NCI-H82 treated with DMSO at 0.1 percent for 48 hours (cell line): ENCODE measurements around the gene FSTL4.
"Not testable (repeated sequence)": the region's sequence is repeated elsewhere in the genome, so short reads cannot be mapped to it uniquely, and the experiment has no call there.

Experiments used
- DNase-seq: peaks from one replicate; lab custom pipeline; 2025; ENCODE audit not compliant: unreplicated experiment; lab: John Stamatoyannopoulos, UW

Gene FSTL4

DNA sequence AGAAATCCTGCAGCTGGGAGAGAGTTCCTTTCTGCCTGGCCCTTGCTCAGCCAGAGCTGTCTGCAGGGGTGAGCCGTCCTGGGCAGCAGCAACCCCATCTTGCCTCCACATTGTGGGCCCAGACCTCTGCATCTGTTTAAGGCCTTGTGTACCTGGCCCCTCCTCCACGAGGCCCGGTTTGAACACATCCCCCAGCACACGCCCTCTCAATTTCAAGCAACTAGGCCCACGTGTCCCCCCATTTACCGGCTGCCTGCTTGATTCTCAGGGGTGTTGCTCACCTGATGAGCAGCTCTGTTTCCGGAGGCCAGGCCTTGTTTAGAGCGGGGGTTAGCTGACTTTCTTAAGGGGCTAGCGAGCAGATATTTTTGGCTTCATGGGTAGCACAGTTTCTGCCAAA, 378.7 kb downstream of the FSTL4 start:
- DNase-seq: no peak

DNA sequence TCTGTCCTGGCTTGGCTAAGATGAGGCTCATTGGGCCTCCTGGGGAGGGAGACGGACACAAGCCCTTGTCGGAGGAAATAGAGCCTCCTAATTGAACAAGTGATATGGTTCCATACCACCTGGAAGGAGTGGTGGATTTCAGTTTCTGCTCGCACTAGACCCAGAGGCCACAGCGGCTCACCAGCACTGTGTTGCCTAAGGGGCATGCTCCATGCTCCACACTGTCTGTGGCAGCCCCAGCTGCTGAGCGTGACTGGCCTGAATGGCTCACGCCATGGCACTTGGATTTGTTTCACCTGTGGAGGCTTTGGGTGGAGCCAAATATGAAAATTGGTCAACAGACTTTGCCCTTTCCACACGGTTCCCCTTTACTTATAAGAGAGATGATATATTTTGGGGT, 379.4 kb downstream of the FSTL4 start:
- DNase-seq: no peak

DNA sequence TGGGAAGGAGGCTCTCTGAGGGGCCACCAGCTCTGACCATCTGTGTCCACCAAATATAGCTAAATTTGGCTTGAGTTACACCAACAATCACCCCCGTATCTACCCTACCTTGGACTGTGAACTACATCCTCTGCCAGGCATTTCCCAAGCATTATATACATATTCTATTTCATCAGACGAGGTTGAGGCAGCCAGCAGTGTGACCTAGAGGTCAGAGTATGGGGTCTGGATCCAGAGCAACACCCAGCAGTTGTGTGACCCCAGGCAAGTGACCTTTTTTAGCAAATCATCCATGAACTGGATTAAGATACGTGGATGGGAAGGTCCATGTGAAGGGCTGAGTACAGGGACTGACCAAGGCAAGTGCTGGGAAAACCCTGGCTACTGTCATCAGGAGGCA, 379.9 kb downstream of the FSTL4 start:
- DNase-seq: no peak

DNA sequence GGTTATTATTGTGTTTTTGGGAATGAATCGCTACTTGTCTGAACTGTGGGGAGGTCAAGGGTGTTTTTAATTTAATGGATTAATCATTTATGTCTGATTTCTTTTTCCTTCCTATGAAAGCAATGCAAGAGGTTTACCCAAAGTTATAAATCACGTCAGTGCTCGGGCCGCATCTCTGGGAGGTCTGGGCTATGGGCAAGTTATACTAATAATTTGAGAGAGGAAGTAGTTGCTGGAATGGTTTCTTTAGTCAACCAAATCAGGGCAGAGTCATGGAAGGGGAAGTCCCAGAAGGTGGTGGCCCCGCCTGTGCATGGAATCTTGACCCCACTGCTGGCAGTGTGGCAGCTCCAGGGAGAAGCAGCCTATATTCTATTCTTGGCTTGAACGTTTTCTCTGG, 380.3 kb downstream of the FSTL4 start:
- no peak for DNase-seq

DNA sequence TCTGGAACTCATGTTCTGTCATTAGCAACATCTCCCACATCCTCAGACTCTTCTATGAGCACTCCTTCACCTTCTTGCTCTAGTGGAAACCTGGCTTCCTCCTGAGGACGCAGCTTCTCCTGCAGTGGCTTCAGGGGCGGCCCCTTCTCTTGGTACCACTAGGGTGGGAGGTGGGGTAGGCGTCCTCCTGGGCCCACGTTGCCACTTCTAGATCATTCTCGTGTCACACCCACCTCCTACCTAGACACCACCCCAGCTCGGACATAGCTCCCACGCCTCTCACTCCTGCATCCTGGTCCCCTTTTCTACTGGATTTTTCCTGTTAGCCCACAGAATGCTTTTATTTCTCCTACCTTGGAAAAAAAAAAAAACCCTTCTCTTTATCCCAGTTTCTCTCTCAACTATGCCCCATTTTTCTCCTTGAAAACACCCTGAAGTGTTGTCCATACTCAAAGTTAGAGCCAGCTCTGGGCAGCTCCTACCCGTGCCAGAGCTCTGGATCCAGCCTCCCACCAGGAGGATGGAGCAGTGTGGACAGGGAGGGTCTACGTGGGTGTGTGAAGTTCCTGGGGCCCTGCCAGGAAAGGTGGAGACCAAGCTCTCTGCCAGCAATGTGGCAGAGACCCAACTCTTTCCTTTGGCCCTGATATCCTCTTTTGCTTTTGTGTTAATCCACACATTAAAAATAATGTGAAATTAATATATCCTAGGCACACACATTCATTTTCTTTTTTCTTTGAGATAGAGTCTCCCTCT, 381.3 kb downstream of the FSTL4 start:
- DNase-seq: no peak

DNA sequence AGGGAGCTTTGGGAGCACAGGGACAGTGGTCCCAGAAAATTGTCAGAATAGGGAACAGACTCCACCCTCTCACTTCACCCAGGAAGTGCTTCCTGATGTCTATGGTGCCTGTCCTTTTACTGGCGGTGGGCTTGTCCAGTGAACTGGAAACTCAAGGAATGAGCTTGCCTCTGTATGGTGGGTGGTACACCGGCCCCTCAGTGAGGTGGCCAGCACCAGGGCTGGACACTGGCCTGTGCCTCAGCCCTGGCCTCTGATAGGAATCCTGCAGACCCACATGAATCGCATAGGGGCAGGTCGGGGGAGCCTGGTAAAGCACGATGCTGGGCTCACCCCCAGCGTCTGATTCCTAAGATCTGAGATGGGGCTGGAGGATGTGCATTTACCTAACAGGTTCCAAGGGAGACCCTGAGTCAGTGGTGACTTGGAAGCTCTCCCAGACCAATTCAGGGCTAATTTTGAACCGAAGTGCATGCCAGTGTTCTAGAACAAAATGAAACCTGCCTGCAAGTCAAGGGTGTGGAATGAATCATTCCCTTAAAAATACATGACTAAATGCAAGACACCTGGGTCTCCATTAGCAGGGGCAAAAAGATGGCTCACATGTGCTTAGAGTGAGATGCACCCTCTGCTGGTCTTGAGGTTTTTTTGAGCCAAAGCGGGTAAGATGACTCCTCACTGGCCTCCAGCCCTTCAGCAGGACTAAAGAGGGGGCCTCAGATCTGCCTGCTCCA, 382.2 kb downstream of the FSTL4 start:
- DNase-seq: no peak

DNA sequence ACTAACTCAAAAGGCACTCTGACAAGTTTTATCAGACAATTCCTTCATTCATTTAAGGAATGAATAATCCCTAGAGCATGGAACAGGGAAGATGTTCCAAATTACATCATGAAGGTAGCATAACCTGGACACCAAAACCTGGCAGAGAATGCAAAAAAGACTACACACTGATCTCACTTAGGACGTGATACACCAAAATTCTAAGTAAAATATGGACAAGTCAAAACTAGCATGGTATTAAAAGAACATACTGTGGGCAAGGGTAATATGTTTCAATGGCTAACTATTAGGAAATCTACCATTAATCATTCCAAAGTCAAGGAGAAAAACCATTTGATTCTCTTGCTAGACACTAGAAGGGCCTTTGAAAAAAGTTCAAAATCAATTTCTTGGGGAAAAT, 384.0 kb downstream of the FSTL4 start:
- DNase-seq: no peak

DNA sequence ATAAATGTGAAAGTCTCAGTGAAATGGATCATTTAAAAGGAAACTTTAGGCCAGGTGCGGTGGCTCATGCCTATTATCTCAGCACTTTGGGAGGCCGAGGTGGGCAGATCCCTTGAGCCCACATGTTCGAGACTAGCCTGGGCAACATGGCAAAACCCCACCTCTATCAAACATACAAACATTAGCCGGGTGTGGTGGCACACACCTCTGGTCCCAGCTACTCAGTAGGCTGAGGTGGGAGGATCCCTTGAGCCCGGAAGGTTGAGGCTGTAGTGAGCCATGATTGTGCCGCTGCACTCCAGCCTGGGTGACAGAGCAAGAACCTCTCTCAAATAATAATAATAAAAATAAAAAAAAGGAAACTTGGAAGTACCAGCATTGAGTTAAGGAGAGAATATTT, 384.4 kb downstream of the FSTL4 start:
- DNase-seq: no peak

DNA sequence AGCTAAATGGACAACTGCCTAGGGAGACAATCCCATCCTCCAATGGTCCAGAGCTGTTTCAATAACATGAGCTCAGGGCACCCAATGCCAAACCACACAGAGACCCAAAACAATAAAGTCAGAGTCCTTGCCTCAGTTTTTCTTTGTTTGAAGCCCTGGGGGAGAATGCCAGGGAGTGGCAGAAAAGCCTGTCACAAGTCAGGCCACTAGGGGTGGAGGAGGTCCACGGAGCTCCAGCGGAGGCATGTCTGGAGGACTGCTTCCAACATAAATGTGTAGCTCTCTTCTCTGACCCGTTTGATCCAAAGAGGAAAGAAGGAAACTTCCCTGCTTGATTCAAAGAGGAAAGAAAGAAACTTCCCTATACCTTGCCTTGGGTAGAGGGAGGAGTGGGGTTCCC, 385.3 kb downstream of the FSTL4 start:
- DNase-seq: no peak

DNA sequence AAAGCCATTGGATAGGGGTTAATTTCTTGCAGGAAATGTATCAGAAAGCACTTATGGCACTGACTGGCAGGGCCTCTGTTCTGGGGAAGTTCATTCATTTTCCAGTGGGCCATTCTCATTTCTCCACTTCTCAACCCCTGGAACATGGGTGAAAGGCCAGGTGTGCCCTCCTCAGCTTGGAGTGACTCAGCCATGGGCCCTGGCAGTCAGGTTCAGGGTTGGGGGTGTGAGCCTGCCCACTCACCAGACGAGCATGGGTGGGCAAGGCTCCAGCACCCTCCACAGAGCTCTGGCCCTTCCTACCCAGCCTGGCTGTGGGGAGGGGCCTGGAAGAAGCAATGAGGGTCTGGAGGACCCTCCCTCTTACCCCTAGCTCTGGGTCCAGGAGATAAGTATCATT, 386.2 kb downstream of the FSTL4 start:
- no peak for DNase-seq

DNA sequence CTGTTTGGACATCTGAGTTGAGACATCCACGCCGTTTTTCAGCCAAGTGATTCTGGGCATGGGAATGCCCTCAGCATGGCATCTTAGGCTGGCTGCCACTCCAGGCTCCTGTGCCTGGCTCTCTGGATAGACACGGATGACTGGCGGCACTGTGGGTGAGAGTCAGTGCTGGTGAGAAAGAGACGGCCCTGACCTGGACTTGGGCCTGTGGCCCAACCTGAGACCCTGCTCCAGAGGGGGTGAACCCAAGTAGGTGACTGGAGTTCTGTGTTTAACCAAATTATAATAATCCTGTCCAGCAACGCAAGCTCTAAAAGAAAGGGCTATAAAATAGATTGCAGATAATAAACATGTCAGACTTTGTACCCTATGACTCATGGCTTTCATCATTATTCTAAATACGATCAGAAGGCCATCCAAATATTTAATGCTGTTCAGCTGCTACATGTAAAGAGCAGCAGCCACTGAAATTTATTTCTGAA, 386.6 kb downstream of the FSTL4 start:
- DNase-seq: no peak

DNA sequence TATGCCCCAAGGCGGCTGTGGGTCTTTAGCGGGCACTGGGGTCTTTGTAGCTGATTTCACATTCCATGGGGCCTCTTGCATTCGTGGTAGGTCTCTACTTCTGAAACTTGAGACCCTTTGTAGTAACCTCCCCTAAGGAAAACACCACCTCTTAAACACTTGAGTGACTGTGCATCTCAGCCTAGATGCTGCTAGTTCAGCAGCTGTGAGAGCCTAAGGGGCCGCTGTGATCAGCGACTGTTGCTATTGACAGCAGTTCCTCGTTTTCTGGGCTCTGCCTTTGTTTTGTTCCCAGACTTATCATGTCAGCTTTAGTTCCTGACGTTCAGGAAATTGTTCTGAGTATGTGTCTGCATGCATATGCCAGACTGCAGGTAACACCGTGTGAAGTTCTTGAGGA, 389.4 kb downstream of the FSTL4 start:
- no peak for DNase-seq

DNA sequence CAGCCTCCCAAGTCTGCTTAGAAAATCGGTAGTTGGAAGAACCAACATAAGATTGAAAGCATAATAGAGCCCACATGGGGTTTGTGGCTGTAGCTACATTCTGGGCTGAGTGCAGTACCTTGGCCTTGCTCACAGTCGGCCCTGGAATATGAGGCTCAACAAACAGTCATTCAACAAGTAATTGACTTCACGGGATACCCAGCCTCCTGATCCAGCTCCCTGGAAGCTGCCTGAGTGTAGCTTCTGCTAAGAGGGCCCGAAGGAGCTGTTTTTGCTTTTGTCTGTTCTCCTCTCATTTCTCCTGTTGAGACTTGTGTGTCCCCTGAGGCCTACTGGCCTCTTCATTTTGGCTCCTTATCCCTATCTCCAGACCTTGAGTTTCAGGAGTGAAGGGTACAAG, 389.8 kb downstream of the FSTL4 start:
- no peak for DNase-seq

DNA sequence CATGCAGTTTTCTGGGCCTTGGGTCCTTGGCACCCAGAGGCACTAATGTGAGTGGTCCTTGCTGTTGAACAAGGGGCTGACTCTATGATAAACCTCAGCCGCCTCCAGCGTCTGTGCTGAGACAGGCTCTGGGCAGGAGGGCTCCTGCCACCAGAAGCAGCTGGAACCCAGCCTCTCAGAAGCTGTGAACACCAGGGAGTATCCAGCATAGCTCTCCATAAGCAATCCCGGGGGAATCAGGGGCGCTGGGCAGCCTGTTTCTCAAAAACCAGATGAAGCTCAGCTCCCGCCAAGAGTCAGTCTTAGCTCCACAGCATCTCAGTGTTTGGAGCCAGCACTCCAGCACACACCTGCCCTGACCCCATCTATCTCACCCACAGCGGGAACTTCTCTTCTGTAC, 390.3 kb downstream of the FSTL4 start:
- DNase-seq: no peak

DNA sequence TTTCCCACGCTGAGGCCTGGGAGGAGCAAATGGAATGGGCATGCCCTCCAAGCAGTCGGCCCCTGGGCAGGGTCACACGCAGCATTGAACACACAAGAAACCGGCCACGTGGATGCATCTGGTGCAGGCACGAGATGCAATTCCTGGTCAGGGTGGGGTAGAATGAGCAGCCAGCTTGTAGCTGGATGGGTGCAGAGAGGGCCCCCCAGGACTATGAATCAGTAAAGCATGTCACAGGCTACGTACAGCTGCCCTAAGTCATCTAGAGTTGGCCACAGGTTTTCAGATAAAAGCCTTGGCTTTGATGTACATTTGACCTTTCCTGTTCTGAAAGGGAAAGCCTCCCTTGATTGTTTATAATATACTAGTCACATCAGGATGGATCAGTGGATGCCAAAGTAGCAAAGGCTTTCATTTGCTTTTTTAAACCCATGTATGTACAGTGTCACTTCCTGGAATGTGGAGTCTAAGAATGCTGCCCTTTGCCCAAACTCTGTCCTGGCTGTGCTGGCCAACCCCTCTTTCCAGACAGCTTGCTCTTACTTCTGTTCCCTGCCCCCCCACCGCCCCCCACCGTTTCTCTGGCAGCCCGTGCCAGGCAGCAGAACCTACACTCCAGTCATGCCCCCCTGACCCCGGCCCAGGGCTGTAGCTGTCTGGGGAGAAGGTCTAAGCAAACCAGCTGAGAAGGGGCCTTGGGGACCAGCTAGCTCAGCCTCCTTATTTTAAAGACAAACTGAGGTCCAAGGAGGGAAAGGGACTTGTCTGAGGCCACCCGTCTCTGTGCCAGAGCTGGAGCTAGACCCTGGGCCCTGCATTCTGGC, 391.3 kb downstream of the FSTL4 start:
- no peak for DNase-seq

DNA sequence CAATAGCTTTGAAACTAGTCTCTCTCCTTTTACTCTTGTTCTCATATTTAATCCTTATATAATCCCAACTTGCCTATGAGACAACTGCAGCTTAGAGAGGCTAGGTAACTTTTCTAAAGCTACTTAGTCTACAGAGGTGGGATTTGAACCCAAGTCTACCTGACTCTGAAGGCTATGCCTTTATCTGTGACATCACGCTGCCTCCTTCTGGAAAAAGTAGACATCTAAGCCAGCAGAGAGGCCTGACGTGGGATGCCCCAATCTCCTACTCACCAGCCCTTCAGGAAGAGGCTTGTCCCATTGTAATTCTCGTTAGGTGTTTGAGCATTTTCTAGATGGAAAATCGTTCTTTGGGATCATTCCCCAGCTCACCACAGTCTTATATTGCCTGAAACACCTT, 393.0 kb downstream of the FSTL4 start:
- DNase-seq: no peak

DNA sequence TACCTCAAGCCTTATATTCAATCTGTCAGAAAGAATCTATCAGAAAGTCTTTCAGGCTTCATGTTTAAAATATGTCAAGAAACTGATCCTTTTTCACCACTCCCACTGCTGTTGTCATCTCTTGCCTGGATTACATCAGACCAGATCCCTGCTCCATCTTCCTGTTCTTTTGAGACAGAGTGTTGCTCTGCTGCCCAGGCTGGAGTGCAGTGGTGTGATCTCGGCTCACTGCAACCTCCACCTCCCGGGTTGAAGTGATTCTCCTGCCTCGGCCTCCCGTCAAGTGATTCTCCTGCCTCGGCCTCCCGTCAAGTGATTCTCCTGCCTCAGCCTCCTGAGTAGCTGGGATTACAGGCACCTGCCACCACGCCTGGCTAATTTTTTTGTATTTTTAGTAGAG, 396.2 kb downstream of the FSTL4 start:
- not testable (repeated sequence) for DNase-seq

DNA sequence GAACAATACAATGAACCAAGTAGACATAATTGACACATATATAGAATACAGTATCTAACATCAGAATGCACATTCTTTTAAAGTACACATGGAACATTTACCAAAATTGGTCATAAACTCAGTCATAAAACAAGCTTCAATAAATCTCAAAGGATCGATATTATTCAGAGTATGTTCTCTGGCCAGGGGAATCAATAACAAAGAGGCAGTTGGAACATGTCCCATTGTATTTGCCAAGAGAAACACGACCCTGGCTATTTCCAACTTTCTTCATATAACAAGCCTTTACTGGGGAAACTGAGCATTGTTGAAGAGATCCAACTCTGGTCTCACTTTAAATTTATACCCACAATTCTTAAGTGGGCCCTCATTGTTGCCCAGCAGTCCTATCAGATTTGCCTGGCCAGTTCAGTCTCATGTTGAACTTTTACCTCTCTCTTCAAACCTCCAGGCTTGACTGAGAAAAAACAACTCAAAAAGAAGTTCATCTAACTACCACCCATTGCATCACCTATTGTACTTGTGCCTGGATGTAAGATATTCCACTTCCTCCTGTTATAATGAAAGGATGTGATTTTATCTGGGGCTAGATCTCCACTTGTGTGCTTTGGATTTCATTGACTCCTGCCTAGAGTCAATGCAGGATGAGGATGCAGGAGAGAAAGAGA, 398.1 kb downstream of the FSTL4 start:
- no peak for DNase-seq

DNA sequence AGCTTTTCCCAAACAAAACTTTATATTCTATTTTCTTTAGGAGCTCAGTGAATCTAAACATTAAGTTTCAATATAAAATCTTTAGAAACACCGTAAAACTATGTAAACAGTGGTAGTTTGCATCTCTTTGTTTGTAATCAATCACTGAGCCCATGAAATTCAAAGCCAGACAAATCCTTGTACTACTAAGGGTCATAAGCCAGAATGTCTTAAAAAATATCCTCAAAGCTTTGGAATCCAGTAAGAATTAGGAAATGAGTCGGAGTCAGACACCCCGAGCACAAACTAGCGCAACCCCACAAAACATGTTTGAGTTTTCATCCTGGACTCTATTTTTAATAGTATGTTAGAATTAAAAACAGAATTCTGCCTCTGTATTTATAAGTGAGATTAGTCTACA, 406.7 kb downstream of the FSTL4 start:
- DNase-seq: no peak

DNA sequence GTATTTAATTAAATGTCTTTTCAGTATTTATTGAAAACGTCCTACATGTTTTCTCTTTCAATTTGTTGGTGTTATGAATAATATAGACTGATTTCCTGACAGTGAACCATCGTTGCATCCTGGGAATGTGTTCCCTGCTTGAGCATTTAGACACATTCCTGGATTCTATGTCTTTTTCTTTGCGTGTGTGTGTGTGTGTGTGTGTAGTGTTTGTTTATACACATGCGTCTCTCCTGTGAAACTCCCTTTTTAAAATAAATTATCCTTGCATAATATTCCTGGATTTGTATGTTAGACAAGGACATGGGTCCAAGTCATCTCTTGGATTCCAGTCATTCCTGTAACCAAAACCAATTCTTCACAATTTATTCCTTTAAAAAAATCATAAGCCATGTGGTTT, 407.1 kb downstream of the FSTL4 start:
- DNase-seq: no peak
